GM21717 (cell line): ENCODE data around the gene MYH11.
"Not testable (repeated sequence)": the region's sequence is repeated elsewhere in the genome, so short reads cannot be mapped to it uniquely, and the experiment has no call there.

Source experiments
- ATAC-seq: cut with Tn5 transposase; IDR thresholded peaks from one replicate; pipeline ENCODE4 v1.9.1; 2021; ENCODE audit warnings: mild to moderate bottlenecking, moderate library complexity; ENCODE audit not compliant: unreplicated experiment

The MYH11 gene

DNA sequence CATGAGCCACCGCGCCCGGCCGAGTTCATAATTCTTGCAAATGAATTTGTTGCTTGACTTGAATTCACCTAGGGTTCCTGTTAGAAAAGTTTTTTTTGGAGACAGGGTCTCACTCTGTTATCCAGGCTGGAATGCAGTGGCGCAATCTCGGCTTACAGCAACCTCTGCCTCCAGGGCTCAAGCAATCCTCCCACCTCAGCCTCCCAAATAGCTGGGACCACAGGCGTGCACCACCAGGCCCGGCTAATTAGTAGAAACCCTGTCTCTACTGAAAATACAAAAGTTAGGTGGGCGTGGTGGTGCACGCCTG lies 99.8 kb downstream of the MYH11 start:
- no peak for ATAC-seq

DNA sequence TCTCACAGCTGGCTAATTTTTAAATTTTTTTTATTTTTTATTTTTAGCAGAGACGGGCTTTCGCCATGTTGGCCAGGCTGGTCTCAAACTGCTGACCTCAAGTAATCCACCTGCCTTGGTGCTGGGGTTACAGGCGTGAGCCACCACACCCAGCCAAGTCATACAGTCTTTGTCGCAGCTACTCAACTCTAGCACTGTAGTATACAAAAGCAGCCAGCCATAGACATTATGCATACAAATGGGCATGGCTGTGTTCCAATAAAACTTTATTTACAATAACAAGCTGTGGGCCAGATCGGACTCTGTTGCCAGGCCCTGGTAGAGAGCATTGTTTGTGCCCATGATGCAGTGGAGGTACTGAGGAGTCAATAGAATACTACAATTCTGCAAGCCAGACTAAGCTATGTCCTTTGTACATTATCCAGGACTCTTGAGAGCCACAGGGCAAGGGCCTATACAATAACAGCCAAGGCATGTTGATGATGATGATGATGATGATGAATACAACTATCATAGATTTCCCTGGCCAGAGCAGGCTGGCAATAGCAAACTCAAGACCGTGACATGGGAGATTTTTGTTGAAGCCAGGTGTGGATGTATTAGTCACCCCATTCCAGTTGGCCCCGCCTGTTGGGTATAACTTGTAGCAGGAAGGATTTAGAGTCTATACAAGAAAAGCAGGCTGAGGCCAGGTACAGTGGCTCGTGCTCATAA lies 101.8 kb downstream of the MYH11 start:
- ATAC-seq = no peak

DNA sequence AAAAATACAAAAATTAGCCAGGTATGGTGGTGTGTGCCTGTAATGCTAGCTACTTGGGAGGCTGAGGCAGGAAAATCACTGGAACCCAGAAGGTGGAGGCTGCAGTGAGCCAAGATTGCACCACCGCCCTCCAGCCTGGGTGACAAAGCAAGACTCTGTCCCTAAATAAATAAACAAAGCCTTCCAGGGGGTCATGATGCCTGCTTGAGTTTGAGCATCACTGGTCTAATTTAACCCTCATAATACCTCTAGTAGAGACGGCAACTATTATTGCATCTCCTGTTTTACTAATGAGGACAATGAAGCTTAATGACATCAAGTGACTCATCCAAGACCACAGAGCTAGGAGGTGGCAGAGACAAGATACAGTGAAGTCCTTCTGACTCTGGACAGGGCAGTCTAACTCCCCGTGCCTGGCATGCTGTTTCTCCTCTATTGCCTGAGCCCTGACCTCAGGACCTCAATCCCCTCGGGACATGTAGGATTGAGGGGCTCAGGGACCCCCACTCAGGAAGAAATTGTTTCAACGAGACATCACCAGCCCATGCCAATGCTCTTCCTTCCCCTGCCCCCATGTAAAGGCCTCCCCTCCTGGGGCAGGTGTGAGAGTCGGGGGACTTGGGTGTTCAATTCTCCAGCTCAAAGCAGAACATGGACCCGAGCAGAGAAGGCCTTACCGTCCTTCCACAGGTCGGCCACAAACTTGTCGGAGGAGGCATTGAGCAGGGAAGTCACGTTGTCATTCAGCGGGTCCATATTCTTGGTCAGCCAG lies 103.9 kb downstream of the MYH11 start:
- no peak for ATAC-seq

GRCh38 chr16:15751940-15752339 lies 104.9 kb downstream of the MYH11 start:
- no peak for ATAC-seq

- no peak for ATAC-seq
Measured at GRCh38 chr16:15749985-15750384, 106.8 kb downstream of the MYH11 start.

GRCh38 chr16:15749371-15749770 lies 107.5 kb downstream of the MYH11 start:
- ATAC-seq = no peak

GRCh38 chr16:15748654-15749053 lies 108.2 kb downstream of the MYH11 start:
- no peak for ATAC-seq

DNA sequence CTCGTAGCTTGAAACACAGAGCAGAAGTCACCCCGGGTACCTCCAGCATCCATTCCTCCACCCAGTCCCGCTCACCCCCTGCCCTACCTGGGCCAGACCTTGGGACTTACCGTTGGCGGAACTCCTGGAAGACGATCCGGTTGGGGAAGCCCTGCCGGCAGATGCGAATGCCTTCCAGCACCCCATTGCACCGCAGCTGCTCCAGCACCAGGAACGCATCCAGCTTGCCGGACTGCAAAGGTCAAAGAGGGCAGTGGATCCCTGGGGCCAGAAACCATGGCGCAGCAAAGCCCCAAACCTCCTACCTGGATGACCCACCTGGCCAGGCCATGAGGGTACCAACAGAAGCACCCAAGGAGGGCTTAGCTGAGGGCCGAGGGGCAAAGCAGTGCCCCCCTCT lies 108.9 kb downstream of the MYH11 start:
- no peak for ATAC-seq

DNA sequence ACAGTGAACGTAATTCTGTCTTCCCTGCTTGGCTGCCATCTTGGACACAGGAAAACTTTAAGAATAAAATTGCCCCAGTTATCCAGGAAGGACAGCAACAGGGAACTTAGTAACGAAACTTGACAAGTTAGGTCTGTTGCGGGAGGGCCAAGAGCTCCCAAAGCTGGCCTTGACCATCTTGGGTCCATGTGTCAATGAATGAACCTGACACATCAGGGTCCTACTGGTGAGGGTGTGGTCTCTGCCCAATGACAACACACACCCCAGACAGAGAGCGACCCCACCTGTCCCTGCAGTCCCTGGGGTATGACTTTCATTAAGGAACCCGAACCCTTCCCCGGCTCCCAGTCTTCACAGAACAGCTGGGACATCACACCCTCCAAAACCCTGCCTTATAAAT lies 110.5 kb downstream of the MYH11 start:
- ATAC-seq = no peak

DNA sequence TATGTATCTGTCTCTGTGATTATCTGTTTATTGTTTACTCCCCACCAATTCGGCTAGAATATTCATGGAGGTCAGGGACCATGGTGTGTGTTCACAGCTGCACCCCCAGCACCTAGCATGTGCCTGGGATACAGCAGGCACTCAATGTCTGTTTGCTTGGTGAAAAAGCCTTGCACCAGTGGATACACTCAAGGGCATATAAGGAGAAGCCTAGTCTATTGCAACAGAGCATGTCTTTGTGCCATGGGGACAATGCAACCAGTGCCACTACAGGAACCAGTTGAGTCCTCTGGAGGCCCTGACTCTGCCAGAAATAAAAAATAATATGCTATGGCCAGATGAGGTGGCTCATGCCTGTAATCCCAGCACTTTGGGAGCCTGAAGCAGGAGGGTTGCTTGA lies 113.2 kb downstream of the MYH11 start:
- no peak for ATAC-seq

GRCh38 chr16:15742716-15743115 lies 114.1 kb downstream of the MYH11 start:
- ATAC-seq = no peak

DNA sequence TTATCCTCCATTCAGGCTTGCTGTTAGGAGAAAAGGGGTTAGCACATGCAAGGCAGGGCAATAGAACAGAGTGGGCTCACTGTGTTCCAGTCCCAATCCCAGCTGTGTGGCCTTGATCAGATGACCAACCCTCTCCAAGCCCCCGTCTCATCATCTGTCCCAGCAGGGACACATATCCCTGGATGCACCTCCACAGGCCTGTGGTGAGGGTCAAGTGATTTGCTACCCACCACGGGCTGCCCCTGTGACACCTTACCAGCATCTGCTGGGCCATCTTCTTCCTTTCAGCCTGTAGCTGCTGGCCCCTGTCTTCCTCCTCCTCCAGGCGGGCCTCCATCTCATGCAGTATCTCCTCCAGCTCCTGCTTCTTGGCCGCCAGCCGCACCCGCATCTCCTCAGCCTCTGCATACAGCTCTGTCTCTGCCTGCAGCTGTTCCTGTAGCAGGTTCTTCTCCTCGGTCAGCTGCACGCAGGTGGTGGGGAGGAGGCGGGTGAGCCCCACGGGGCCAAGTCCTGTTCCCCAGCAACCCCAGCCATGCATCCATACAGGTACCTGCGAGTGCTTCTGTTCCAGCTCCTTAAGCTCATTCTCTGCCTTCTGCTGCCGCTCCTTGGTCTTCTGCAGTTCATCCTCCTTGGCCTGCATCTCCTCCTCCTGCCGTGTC lies 115.5 kb downstream of the MYH11 start:
- no peak for ATAC-seq

GRCh38 chr16:15739950-15740349 lies 116.9 kb downstream of the MYH11 start:
- ATAC-seq = no peak

- ATAC-seq = no peak
Measured at GRCh38 chr16:15739464-15739863, 117.4 kb downstream of the MYH11 start.

- no peak for ATAC-seq
Measured at GRCh38 chr16:15737140-15737644, 119.6 kb downstream of the MYH11 start.

GRCh38 chr16:15736529-15736928 lies 120.3 kb downstream of the MYH11 start:
- ATAC-seq = no peak

- ATAC-seq = no peak
Measured at GRCh38 chr16:15735610-15736009, 121.2 kb downstream of the MYH11 start.

GRCh38 chr16:15732416-15732815 lies 124.4 kb downstream of the MYH11 start:
- no peak for ATAC-seq

GRCh38 chr16:15729152-15729551 lies 127.7 kb downstream of the MYH11 start:
- ATAC-seq = no peak

- ATAC-seq = not testable (repeated sequence)
Measured at GRCh38 chr16:15727697-15728096, 129.1 kb downstream of the MYH11 start.

DNA sequence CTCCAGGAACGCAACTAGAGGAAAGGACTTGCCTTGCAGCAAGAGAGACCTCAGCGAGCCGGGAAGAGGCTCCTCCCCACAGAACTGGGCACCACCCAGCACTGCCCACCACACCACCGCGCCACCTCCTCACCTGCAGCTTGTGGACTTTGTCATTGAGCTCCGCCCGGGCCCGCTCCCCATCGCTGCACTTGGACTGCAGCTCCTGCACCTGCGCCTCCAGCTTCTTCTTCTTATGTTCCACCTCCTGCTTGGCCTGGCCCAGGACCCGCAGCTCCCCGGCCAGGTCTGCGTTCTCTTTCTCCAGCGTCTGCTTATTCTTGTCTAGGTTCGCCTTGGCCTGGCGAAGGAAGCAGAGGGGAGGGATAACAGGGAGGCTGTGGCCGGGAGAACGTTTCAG lies 130.1 kb downstream of the MYH11 start:
- ATAC-seq = no peak
